ENCODE measurements around the gene URB2. TPM values are rescaled to one million over a fixed set of nuclear protein-coding genes. Genes with fewer than 3 reads are reported as not detected.

The URB2 gene
- total RNA-seq, 6 experiments from 2014 or later, result 3.7 to 7.6 (median 3.9) TPM

DNA sequence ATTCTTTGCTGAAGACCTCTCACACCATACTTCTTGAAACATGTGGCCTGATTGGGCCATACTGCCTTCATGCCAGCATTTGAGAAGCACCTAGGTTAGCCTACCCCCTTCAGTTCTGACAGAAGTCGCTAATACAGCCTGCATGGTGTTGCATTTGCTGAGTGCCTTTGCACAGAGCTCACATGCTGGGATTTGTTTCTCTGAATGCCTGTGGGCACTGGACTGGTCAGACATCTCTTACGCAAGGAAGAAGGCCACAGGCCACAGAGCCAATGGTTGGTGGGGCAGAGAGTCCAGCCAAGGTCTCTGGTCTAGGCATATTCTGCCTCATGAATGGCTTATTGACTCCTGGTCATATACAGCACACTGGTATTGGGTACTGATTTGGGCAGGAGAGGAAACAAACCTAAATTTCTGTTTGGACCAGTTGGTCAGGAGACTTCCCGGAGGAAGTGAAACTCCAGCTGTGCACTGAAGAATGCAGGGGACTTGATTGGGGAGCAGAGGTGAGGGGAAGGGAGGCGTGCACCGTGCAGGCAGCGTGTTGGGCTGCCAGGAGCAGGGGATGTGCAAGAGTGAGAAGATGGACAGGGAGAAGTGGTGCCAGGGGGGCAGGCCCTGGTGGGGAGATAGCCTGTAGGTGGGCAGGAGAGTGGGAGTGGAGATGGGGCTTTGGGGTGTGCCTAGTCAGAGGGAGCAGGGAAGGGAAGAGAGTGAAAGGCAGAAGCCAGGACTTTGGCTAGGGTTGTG is 18.1 kb downstream of the URB2 start:
- Histone ChIP-seq H3K27ac (no peak overlapping the region), H3K27me3 (no peaks in the 10 kb centered on the region), H3K9me3 (no peaks in the 10 kb centered on the region), H3K4me1 (no peaks in the 10 kb centered on the region), H3K36me3 (peaks cover 0 to 31% (median 17%) of the 10 kb centered on the region in 4 donors), H3K4me3 (no peak overlapping the region)
- 70% methylated on average over 5 of the region's 6 CpGs for WGBS (ENCODE audit: insufficient coverage, low coverage, low lambda C conversion rate, missing lambda C conversion rate)
- TF ChIP-seq POLR2A (IDR thresholded peaks at IDR 0.05) (no peak), CTCF (IDR thresholded peaks at IDR 0.05) (no peak)
- ATAC-seq (peak in 1 of 4 donors; percentile 40), DNase-seq (peak in 1 of 3 donors; percentile 78)
- intact Hi-C loops (cut with DNase I), result no loop called here

- Histone ChIP-seq H3K4me1 (no peaks in the 10 kb centered on the region), H3K27ac (no peak overlapping the region), H3K27me3 (no peaks in the 10 kb centered on the region), H3K36me3 (peaks cover 0 to 34% (median 21%) of the 10 kb centered on the region in 4 donors), H3K4me3 (no peak overlapping the region), H3K9me3 (no peaks in the 10 kb centered on the region)
- no peak for TF ChIP-seq CTCF (IDR thresholded peaks at IDR 0.05)
- ATAC-seq (no peak), DNase-seq (no peak)
- intact Hi-C loops (cut with DNase I), result no loop called here
- 91% methylated on average over 15 of the region's 15 CpGs for WGBS (ENCODE audit: insufficient coverage, low coverage, low lambda C conversion rate, missing lambda C conversion rate)
These were observed 19.4 kb downstream of the URB2 start for GRCh38 chr1:229645324-229645993.

DNA sequence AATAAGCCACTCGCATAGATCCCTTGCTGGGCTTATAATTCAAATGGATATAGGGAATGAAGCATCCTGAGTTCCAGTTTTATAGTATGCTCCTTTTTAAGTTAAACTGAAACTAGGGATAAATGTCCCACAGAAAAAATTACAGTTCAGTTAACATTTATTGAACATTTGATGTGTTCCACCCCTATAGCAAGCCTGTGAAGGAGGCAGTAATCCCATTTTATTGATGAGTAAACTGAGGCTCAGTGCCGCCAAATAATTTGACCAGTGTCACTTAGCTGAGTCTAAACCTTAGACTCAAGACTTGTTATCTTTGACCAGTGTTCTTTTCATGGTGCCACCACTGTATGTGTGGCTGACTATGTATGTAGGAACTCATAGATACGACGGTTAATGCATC is 22.4 kb downstream of the URB2 start:
- intact Hi-C loops (cut with DNase I), result no loop called here
- ATAC-seq (no peak), DNase-seq (no peak)
- Histone ChIP-seq H3K36me3 (peaks cover 0 to 55% (median 23%) of the 10 kb centered on the region in 4 donors), H3K4me1 (no peaks in the 10 kb centered on the region), H3K4me3 (no peak overlapping the region), H3K27me3 (no peaks in the 10 kb centered on the region), H3K27ac (no peak overlapping the region), H3K9me3 (no peaks in the 10 kb centered on the region)
- no peak for TF ChIP-seq CTCF (IDR thresholded peaks at IDR 0.05)
- TF ChIP-seq POLR2A (IDR thresholded peaks at IDR 0.05), result no peak
- 94% methylated on average over 4 of the region's 4 CpGs for WGBS (ENCODE audit: insufficient coverage, low coverage, low lambda C conversion rate, missing lambda C conversion rate)

DNA sequence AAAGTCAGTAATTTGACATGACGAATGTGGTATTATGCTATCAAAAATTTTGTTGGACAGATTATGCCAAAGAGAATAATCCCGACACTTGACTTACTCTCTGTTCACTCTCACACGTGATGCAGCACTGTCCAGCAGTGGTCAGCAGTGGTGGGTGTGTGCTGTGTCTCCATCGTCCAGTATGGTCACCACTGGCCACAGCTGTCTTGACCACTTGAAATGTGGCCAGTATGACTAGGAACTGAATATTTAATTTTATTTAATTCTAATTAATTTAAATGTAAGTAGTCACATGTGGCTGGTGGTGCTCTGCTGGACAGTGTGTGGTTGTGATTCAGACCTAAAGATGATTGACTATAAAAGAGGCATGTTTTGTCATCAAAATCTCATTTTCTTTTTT is 24.0 kb downstream of the URB2 start:
- no peak overlapping the region for H3K27ac ChIP-seq
- ATAC-seq (no peak), DNase-seq (no peak)
- H3K4me1 ChIP-seq, result no peaks in the 10 kb centered on the region
- whole genome bisulfite sequencing (ENCODE audit: insufficient coverage, low coverage, low lambda C conversion rate, missing lambda C conversion rate), result 97% methylated on average over 3 of the region's 4 CpGs
- no peaks in the 10 kb centered on the region for H3K9me3 ChIP-seq
- no peak for TF ChIP-seq POLR2A (IDR thresholded peaks at IDR 0.05)
- TF ChIP-seq CTCF (IDR thresholded peaks at IDR 0.05), result no peak
- no peaks in the 10 kb centered on the region for H3K27me3 ChIP-seq
- intact Hi-C loops (cut with DNase I), result no loop called here
- peaks cover 0 to 57% (median 27%) of the 10 kb centered on the region in 4 donors for H3K36me3 ChIP-seq
- H3K4me3 ChIP-seq, result no peak overlapping the region

All from right lobe of liver (tissue), 6 donors.